Liver (tissue), 3 donors: ENCODE measurements around the gene CDH26.

Experiments
- CTCF ChIP-seq: fragments of 150-350 bp; IDR thresholded peaks from 2 replicates; pipeline ENCODE4 v1.5.1; 2017; ENCODE audit warnings: improper control_type of control experiment, low read depth, low read length; ENCODE audit not compliant: missing input control
- SP1 ChIP-seq: IDR thresholded peaks from 2 replicates; pipeline ENCODE4 v1.6.1; 2018; ENCODE audit warnings: antibody characterized with exemption, mild to moderate bottlenecking
- donor health status: healthy.
- donor health status: healthy.

- TF ChIP-seq CTCF: no peak
- TF ChIP-seq SP1: no peak
These were observed 105.6 kb downstream of the CDH26 start for GRCh38 chr20:60063739-60064380.
